ENCODE data around the gene MRPL20. TPM values are rescaled to one million over a fixed set of nuclear protein-coding genes. Genes with fewer than 3 reads are reported as not detected.
"Not testable (repeated sequence)": the region's sequence is repeated elsewhere in the genome, so short reads cannot be mapped to it uniquely, and the experiment has no call there.

Gene MRPL20
- polyA plus RNA-seq, 1 donor = 135 TPM

- DNase-seq; H3K9me3 ChIP-seq (ENCODE audit: control insufficient read depth, low read depth, low read length); H3K4me3 ChIP-seq (ENCODE audit: low read length); H3K27me3 ChIP-seq (ENCODE audit: control insufficient read depth, insufficient read depth, low read length); H3K27ac ChIP-seq (ENCODE audit: low read length); H3K4me1 ChIP-seq (ENCODE audit: control insufficient read depth, insufficient read depth, low read length): not testable (repeated sequence)
- WGBS (ENCODE audit: insufficient coverage, low lambda C conversion rate) = no CpG with 5 or more reads among the region's 29 CpGs
- peaks cover 61% of the 10 kb centered on the region for H3K36me3 ChIP-seq (ENCODE audit: control insufficient read depth, insufficient read depth, low read length)
Observed at GRCh38 chr1:1385339-1385738, 21.8 kb downstream of the MRPL20 start.

GRCh38 chr1:1381294-1381693 lies 25.8 kb downstream of the MRPL20 start:
- H3K36me3 ChIP-seq (ENCODE audit: control insufficient read depth, insufficient read depth, low read length) = peaks cover 22% of the 10 kb centered on the region
- H3K4me3 ChIP-seq (ENCODE audit: low read length) = no peak overlapping the region
- WGBS (ENCODE audit: insufficient coverage, low lambda C conversion rate) = no CpG with 5 or more reads among the region's 8 CpGs
- no peaks in the 10 kb centered on the region for H3K9me3 ChIP-seq (ENCODE audit: control insufficient read depth, low read depth, low read length)
- H3K27me3 ChIP-seq (ENCODE audit: control insufficient read depth, insufficient read depth, low read length) = no peaks in the 10 kb centered on the region
- no peaks in the 10 kb centered on the region for H3K4me1 ChIP-seq (ENCODE audit: control insufficient read depth, insufficient read depth, low read length)
- no peak overlapping the region for H3K27ac ChIP-seq (ENCODE audit: low read length)
- no peak for DNase-seq

DNA sequence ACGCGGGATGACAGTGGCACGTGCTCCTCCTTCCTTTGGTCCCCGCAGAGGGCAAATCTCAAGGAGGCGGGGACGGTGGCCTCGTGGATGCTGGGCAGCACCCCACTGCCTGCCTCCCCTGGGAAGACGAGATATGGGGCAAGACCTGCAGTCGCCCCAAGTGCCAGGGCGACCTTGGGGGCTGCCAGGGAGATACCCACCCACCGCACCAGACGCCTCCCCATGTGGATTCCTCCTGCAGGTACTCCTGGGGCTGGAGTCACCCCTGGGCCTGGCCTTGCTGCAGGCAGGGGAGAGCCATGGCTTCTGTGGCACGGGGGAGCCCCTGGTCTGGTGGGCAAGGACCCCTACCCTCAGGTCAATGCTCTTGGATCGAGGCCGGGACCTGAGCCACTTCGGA lies 26.2 kb downstream of the MRPL20 start:
- Histone ChIP-seq H3K4me3 (ENCODE audit: low read length) (no peak overlapping the region), H3K27ac (ENCODE audit: low read length) (no peak overlapping the region), H3K27me3 (ENCODE audit: control insufficient read depth, insufficient read depth, low read length) (no peaks in the 10 kb centered on the region), H3K36me3 (ENCODE audit: control insufficient read depth, insufficient read depth, low read length) (peaks cover 18% of the 10 kb centered on the region), H3K9me3 (ENCODE audit: control insufficient read depth, low read depth, low read length) (no peaks in the 10 kb centered on the region), H3K4me1 (ENCODE audit: control insufficient read depth, insufficient read depth, low read length) (peaks cover 4% of the 10 kb centered on the region)
- no CpG with 5 or more reads among the region's 16 CpGs for WGBS (ENCODE audit: insufficient coverage, low lambda C conversion rate)
- DNase-seq = no peak

GRCh38 chr1:1377540-1378205 lies 29.4 kb downstream of the MRPL20 start:
- Histone ChIP-seq H3K9me3 (ENCODE audit: control insufficient read depth, low read depth, low read length) (no peaks in the 10 kb centered on the region), H3K4me3 (ENCODE audit: low read length) (no peak overlapping the region), H3K36me3 (ENCODE audit: control insufficient read depth, insufficient read depth, low read length) (peaks cover 19% of the 10 kb centered on the region), H3K27me3 (ENCODE audit: control insufficient read depth, insufficient read depth, low read length) (no peaks in the 10 kb centered on the region), H3K27ac (ENCODE audit: low read length) (no peak overlapping the region), H3K4me1 (ENCODE audit: control insufficient read depth, insufficient read depth, low read length) (peaks cover 20% of the 10 kb centered on the region)
- WGBS (ENCODE audit: insufficient coverage, low lambda C conversion rate) = 100% methylated on average over 2 of the region's 16 CpGs
- no peak for DNase-seq

DNA sequence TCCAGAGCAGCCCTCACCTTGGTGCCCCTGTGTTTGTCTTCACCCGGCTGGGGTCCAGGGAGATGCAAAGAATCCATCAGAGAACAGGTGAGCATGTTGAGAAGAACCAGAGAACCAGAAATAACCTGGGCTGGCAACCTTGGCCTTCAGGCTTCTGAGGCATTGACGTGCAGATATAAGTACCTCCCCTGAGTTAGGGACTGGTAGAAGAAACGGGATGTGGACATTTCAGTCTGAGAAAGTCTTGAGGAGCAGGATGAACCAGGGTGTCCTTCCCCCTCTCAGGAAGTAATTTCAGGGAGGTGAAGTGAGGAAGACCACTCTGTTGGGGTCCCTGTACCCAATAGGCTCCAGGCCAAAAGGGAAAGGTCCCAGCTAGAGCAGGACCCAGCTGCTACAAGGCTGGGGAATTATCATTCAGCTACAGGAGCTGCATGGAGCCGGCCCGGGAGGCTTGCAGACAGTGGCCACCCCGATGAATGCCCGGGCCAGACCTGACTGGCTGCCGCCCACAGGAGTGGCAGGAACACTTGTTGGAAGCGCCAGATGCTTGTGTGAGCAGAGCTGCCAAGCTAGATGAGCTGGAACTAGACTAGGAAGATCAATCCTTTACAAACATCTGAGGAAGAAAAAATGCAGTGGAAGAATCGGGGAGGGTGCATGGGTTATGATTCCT lies 30.4 kb downstream of the MRPL20 start:
- no peak overlapping the region for H3K27ac ChIP-seq (ENCODE audit: low read length)
- no peaks in the 10 kb centered on the region for H3K27me3 ChIP-seq (ENCODE audit: control insufficient read depth, insufficient read depth, low read length)
- H3K36me3 ChIP-seq (ENCODE audit: control insufficient read depth, insufficient read depth, low read length) = peaks cover 23% of the 10 kb centered on the region
- H3K9me3 ChIP-seq (ENCODE audit: control insufficient read depth, low read depth, low read length) = no peaks in the 10 kb centered on the region
- peaks cover 28% of the 10 kb centered on the region for H3K4me1 ChIP-seq (ENCODE audit: control insufficient read depth, insufficient read depth, low read length)
- no peak overlapping the region for H3K4me3 ChIP-seq (ENCODE audit: low read length)
- no CpG with 5 or more reads among the region's 10 CpGs for WGBS (ENCODE audit: insufficient coverage, low lambda C conversion rate)
- DNase-seq = no peak

- Histone ChIP-seq H3K4me3 (ENCODE audit: low read length) (peak within 1 kb of the TSS; percentile 98), H3K36me3 (ENCODE audit: control insufficient read depth, insufficient read depth, low read length) (peaks cover 15% of the 10 kb centered on the region), H3K27me3 (ENCODE audit: control insufficient read depth, insufficient read depth, low read length) (no peaks in the 10 kb centered on the region), H3K27ac (ENCODE audit: low read length) (peak within 1 kb of the TSS; percentile 79), H3K9me3 (ENCODE audit: control insufficient read depth, low read depth, low read length) (no peaks in the 10 kb centered on the region), H3K4me1 (ENCODE audit: control insufficient read depth, insufficient read depth, low read length) (peaks cover 34% of the 10 kb centered on the region)
- 0% methylated on average over 1 of the region's 85 CpGs for WGBS (ENCODE audit: insufficient coverage, low lambda C conversion rate)
- peak; percentile 100 for DNase-seq
Observed at GRCh38 chr1:1374929-1375662, 32.0 kb downstream of the MRPL20 start, which contains the start of gene AURKAIP1. Gene AURKAIP1 (minus strand): TSS chr1:1375207. CDS start chr1:1374756, 451 bp downstream.

DNA sequence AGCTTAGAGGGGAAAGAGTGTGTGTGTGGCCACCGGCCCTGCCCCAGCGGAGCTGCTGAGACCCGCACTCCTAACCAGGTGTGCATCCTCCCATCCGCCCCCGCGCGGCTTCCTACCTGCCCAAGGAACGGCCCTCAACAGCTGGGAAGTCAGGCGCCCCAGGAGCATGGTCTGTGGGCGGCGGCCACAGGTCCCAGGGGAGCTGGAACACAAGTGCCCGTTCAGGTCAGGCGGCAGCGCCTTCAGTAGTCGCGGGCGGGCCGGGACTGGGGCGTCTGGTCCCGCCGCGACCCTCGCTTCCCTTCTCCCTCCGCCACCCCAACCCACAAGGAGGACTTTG lies 32.5 kb downstream of the MRPL20 start:
- no peaks in the 10 kb centered on the region for H3K9me3 ChIP-seq (ENCODE audit: control insufficient read depth, low read depth, low read length)
- H3K27ac ChIP-seq (ENCODE audit: low read length) = peak overlapping the region; percentile 79
- H3K36me3 ChIP-seq (ENCODE audit: control insufficient read depth, insufficient read depth, low read length) = peaks cover 15% of the 10 kb centered on the region
- no peak for DNase-seq
- WGBS (ENCODE audit: insufficient coverage, low lambda C conversion rate) = no CpG with 5 or more reads among the region's 24 CpGs
- H3K4me1 ChIP-seq (ENCODE audit: control insufficient read depth, insufficient read depth, low read length) = peaks cover 34% of the 10 kb centered on the region
- H3K27me3 ChIP-seq (ENCODE audit: control insufficient read depth, insufficient read depth, low read length) = no peaks in the 10 kb centered on the region
- peak overlapping the region; percentile 98 for H3K4me3 ChIP-seq (ENCODE audit: low read length)

DNA sequence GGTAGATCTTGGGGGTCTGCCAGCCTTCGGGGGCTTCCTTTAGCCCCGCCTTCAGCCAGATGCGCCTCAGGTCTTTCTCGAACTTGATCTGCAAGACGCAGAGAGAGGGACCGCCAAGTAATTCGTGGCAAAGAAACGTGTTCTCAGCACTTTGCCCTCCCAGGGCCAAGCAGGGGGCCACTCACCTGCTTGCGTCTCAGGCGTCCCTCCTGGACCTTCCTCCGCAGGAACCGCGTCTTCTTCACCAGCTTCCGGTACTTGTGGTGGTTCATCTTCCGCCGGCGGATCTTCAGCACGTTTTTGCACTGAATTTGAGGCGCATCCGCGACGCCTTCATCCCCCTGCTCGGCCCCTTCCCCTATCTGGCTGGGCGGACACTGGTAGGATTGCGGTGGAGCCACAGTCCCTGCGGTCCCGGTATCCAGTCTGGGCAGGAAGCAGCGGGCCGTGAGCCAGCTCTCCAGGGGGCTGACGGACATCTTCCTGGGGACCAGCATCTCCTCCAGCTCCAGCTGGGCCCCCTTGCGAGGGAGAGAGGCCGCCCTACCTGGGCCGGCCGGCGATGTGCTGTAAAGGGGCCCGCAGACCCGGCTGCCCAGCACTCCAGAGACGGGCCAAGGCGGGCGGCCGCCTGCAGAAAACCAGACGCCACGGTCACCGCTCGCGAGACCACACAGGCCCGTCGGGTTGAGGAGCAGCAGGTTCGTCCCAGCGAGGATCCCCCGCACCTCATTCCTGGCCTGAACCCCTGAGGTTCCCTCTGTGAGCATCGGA lies 33.1 kb downstream of the MRPL20 start:
- H3K4me1 ChIP-seq (ENCODE audit: control insufficient read depth, insufficient read depth, low read length) = peaks cover 34% of the 10 kb centered on the region
- H3K27ac ChIP-seq (ENCODE audit: low read length) = no peak overlapping the region
- peak overlapping the region; percentile 98 for H3K4me3 ChIP-seq (ENCODE audit: low read length)
- no peaks in the 10 kb centered on the region for H3K27me3 ChIP-seq (ENCODE audit: control insufficient read depth, insufficient read depth, low read length)
- no peak for DNase-seq
- H3K36me3 ChIP-seq (ENCODE audit: control insufficient read depth, insufficient read depth, low read length) = peaks cover 15% of the 10 kb centered on the region
- no peaks in the 10 kb centered on the region for H3K9me3 ChIP-seq (ENCODE audit: control insufficient read depth, low read depth, low read length)
- no CpG with 5 or more reads among the region's 52 CpGs for WGBS (ENCODE audit: insufficient coverage, low lambda C conversion rate)

DNA sequence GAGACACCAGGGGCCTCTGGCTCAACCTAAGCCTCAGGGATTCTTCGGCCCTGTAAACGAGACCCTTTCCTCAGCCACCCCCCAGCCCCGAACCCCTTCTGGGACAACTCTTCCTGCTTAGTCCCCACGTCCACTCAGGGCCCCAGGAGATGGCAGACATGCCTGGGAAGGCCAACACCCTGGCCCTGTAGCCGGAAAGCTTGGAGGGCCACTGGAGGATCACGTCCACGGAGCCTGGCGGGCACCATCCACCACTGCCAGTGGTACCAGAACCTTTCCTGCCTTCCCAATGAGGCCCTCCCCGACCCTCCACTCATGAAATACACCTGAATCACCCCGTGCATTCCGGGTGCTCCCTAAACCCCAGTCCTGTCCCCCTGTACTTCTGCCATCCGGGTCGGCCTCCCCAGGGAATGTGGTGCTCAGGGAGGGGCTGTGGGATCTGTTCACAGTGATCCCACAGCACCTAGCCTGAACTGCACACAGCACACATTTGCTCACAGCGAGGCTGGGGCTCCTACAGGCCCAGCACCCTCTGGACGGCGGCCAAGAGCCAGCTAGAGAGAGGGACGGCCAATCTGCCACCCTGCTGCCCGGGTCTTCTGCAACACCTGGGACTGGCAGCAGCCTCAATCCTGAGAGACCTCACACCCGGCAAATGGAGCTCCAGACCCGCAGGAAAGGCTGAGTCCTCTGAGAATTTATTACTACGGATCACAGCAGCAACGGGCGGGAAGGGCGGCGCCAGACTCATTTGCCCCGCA lies 33.9 kb downstream of the MRPL20 start:
- H3K27ac ChIP-seq (ENCODE audit: low read length) = no peak overlapping the region
- H3K36me3 ChIP-seq (ENCODE audit: control insufficient read depth, insufficient read depth, low read length) = peaks cover 15% of the 10 kb centered on the region
- H3K27me3 ChIP-seq (ENCODE audit: control insufficient read depth, insufficient read depth, low read length) = no peaks in the 10 kb centered on the region
- H3K9me3 ChIP-seq (ENCODE audit: control insufficient read depth, low read depth, low read length) = no peaks in the 10 kb centered on the region
- 90% methylated on average over 2 of the region's 26 CpGs for WGBS (ENCODE audit: insufficient coverage, low lambda C conversion rate)
- peaks cover 34% of the 10 kb centered on the region for H3K4me1 ChIP-seq (ENCODE audit: control insufficient read depth, insufficient read depth, low read length)
- H3K4me3 ChIP-seq (ENCODE audit: low read length) = peak overlapping the region; percentile 98
- DNase-seq = no peak

Data from large intestine (tissue), 3 donors.